Smooth muscle cell of the pulmonary artery (primary cell): ENCODE data around the gene TMEM184B. TPM values are rescaled to one million over a fixed set of nuclear protein-coding genes. Genes with fewer than 3 reads are reported as not detected.

Source experiments
- total RNA-seq: library from RNA; depleted of rRNA; stranded (reverse); fragments of >200 nt; gene quantifications from 2 replicates; pipeline ENCODE4 v1.2.3, GENCODE V29; 2014

Gene TMEM184B
- 73.3 and 92.3 TPM in 2 replicates for total RNA-seq

GRCh38 chr22:38272373-38273134 lies at the start of gene TMEM184B:
TSS of gene TMEM184B (minus strand) at chr22:38273010. CDS start at chr22:38247961, 25,049 bp downstream.

GRCh38 chr22:38317122-38317994 lies 44.5 kb upstream of the TMEM184B start, which contains the start of gene CSNK1E:
TSS of gene CSNK1E (minus strand) at chr22:38317433. CDS start at chr22:38314157, 3,276 bp downstream.

GRCh38 chr22:38201711-38202436 lies 70.9 kb downstream of the TMEM184B start, which contains the start of gene MAFF:
TSS of gene MAFF (plus strand) at chr22:38201994. CDS start at chr22:38213854, 11,860 bp downstream.

GRCh38 chr22:38181453-38182200 lies 91.2 kb downstream of the TMEM184B start, which contains the start of gene PLA2G6:
TSS of gene PLA2G6 (minus strand) at chr22:38181830. CDS start at chr22:38169426, 12,404 bp downstream.

Other genes with a start within 250 kb of the TMEM184B start
- 10.4 and 16.7 TPM in 2 replicates for gene PICK1, start 215.6 kb downstream of the TMEM184B start, total RNA-seq
- gene SLC16A8, start 188.8 kb downstream of the TMEM184B start, total RNA-seq, result 0.33 and 0.53 TPM in 2 replicates
- 0.39 and 0.69 TPM in 2 replicates for gene BAIAP2L2, start 162.3 kb downstream of the TMEM184B start, total RNA-seq
- gene PLA2G6, start 91.2 kb downstream of the TMEM184B start, total RNA-seq, result 18.1 and 19.7 TPM in 2 replicates
- gene MAFF, start 71.0 kb downstream of the TMEM184B start, total RNA-seq, result 33.8 and 42.3 TPM in 2 replicates
- 119 and 191 TPM in 2 replicates for gene CSNK1E, start 44.4 kb upstream of the TMEM184B start, total RNA-seq
- 0.03 TPM in 1 of 2 replicates, not detected in the other for gene KCNJ4, start 182.2 kb upstream of the TMEM184B start, total RNA-seq
- gene KDELR3, start 195.1 kb upstream of the TMEM184B start, total RNA-seq, result 134 and 166 TPM in 2 replicates
- gene DDX17, start 233.3 kb upstream of the TMEM184B start, total RNA-seq, result 423 and 436 TPM in 2 replicates